ENCODE measurements around the gene SYT17. TPM values are rescaled to one million over a fixed set of nuclear protein-coding genes. Genes with fewer than 3 reads are reported as not detected.
A peak's percentile ranks its signal among the peaks of the same experiment; 100 is the strongest.

SYT17 gene
- 10 to 100 TPM in 1 of 4 donors, 1 to 10 TPM in 3; 1.3 to 11.4 (median 9.7) TPM for polyA plus RNA-seq (ENCODE audit: insufficient read length in 4 of 4)

DNA sequence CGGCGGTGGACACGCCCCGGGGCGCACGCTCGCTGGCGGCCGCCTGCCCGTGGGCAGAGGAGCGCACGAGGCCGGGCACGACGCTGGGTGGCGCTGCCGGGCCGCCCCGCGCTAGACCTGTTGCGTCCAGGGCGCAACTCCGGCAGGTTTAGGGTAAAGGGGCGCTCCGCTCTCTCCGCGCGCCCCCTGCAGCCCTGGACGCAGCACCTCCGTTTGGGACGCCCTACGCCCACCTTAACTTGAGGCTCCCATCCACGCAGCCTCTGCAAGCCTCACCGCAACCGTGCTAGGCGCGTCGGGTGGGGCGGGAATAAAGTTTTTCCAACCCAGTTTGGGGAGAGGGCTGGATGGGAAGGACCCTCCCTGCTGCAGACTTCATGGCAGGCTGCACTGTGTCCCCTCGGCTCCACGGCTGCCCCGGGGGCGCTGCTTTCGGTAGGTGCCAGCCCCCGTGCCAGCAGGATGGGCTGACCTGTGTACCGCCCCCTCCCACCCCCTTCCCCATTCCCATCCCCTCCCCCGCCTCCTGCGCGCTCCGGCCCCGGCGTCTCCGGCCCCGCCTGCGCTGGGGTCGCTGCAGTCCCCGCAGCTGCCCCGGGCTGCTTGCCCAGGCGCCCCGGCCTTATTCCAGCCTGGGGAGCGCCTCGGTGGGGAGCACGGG is at the start of gene SYT17:
TSS of gene SYT17 (plus strand) at position 531 of the 661 bp plus-strand sequence. CDS start 407 bp downstream, outside the sequence.
- peak in 2 of 4 donors; percentile 48 to 57 for DNase-seq (ENCODE audit: low read depth in 4 of 4, low spot score in 3 of 4)

GRCh38 chr16:19118938-19119431 is 49.1 kb upstream of the SYT17 start:
- no peak for DNase-seq (ENCODE audit: low read depth in 4 of 4, low spot score in 3 of 4)

DNA sequence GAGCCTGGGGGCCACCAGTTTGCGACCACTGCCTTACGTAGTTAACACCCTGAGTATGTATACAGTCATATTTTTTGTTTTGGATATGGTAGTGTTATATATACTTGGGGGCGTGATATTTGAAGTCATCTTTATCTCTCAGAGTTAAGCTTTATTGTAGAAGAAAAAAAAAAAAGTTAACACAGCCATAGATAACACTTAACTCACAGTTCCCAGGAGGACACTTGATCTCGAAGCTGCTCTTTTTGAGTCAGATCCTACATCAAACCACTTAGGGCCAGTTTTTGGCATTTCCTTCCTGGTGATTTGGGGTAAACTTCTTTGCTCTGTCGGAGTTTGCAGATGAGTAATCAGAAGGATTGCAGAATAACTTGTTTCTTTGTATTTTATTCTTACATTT is 48.5 kb upstream of the SYT17 start:
- no peak for DNase-seq (ENCODE audit: low read depth in 4 of 4, low spot score in 3 of 4)

GRCh38 chr16:19123535-19124178 is 44.4 kb upstream of the SYT17 start:
- no peak for DNase-seq (ENCODE audit: low read depth in 4 of 4, low spot score in 3 of 4)

DNA sequence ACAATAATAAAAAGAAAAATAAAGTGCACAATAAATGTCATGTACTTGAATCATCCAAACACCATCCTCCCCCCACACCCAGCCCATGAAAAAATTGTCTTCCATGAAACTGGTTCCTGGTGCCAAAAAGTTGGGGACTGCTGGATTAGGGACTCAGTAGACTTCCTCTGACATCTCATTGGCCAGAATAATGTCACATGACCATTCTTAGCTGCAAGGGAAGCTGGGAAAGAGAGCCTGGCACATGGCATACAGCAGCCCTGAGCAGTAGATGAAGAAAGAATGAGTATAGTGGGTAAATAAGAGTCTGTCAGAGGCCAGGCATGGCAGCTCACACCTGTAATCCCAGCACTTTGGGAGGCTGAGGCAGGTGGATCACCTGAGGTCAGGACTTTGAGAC is 41.7 kb upstream of the SYT17 start:
- DNase-seq (ENCODE audit: low read depth in 4 of 4, low spot score in 3 of 4): no peak

DNA sequence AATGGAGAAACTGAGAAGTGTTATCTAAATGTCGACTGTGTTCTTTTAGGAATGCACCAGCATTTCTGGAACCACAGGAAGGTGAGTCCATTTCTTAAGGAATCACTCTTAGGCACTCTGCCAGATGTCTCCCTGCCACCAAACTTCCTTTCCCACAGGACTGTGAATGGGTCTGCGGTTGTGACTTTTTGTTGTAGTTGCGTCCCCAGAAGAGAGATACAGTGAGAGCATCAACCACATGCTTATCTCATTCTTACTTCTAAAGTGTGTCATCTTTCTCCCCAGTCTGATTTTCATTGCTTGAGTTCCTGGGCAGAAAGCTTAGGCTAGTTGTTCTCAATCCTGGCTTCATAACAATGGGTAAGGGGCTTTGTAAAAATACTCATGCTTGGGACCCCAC is 40.8 kb upstream of the SYT17 start:
- DNase-seq (ENCODE audit: low read depth in 4 of 4, low spot score in 3 of 4): no peak

- DNase-seq (ENCODE audit: low read depth in 4 of 4, low spot score in 3 of 4): no peak
Observed at GRCh38 chr16:19127674-19128131, 40.3 kb upstream of the SYT17 start.

DNA sequence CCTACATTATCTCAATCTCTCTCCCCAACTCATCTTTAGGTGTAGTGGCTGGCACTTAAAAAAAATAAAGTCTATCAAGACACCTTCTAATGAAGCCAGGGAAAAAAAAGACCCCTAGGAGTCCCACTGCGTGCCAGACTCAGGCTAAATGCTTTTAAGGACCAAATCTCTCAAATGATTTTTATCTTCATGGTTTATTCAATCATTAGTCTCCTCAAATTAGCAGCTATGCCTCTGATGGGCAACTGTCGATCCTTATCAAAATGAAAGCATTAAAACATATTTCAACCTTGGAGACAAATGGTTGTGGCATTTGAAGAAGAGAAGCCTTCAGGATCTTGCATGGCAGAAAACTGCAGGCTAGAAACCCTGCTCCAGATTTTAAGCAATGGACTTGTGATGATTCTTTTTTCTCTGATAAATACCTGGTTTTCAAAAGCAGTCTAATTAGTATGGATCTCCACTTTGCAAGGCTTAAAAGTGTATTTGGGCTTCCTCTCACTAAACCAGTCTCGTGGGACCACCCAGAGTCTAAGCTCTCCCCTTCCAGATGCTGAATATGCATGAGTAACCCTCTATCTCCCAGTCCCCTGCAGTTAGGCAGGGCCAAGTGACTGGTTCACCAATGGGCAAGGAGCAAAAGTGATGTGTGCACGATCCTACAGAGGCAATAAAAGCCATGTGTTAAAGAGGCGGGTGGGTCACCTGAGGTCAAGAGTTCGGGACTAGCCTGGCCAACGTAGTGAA is 39.4 kb upstream of the SYT17 start:
- DNase-seq (ENCODE audit: low read depth in 4 of 4, low spot score in 3 of 4): no peak

- DNase-seq (ENCODE audit: low read depth in 4 of 4, low spot score in 3 of 4): no peak
Observed at GRCh38 chr16:19130385-19130784, 37.7 kb upstream of the SYT17 start.

DNA sequence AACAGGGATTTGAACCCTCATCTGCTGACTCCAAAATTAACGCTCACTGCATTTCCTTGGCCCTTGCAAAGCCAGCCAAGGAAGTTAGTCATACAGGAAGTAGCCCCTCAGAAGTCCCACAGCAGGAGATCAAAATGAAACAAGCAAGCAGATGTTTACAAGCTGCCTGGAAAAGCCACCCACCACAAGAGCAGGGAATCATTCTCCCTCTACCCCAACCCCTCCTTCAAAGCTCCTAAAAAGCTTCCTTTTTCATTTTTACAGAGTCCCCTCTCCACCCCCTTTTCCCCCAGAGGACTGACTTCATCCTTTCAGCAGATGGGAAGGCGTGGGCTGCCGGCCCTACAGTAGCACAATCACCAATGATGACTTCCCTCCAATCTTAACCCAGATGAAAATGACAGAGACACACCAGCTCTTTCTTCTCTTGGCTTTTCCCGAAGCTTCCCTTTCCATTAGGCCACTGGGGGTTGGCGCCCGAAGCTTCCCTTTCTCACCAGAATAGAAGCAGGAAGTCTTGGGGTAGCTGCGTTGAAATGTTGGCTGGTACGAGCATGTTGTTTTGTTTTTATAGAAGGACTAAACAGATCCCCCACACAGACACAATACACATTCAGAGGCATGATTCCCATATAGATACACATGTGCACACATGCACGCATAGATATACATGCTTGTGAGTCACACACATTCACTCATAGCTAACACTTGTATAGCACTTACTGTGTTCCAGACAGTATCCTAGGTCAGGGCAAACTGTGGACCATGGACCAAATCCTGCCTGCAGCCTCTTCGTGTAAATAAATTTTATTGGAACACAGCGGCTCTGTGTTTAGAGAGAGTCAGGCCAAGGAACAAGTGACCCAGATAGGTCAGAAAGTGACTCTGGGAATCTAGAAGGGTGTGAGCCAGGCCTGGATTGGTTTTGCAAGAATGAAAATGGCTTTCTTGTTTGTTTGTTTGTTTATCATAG is 36.9 kb upstream of the SYT17 start:
- no peak for DNase-seq (ENCODE audit: low read depth in 4 of 4, low spot score in 3 of 4)

DNA sequence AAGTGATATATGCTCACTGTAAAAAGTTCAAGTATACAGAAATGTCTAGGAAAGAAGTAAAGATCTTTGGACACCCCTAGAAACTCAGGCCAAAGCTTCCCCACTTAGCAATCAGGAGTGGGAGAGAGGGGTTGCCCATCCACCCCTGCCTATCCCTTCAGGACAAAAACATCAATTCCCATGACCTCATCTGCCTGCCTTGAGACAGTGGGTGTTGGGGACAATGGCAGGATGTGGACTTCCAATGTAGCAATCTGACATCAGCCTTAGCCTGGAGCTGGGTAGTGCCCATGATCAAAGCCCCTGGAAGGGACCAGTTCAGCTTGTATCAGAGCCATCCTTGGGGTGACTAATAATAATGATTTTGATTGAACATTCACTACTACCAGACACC is 36.2 kb upstream of the SYT17 start:
- DNase-seq (ENCODE audit: low read depth in 4 of 4, low spot score in 3 of 4): no peak

- DNase-seq (ENCODE audit: low read depth in 4 of 4, low spot score in 3 of 4): no peak
Observed at GRCh38 chr16:19132255-19132654, 35.8 kb upstream of the SYT17 start.

- no peak for DNase-seq (ENCODE audit: low read depth in 4 of 4, low spot score in 3 of 4)
Observed at GRCh38 chr16:19132898-19133297, 35.1 kb upstream of the SYT17 start.

DNA sequence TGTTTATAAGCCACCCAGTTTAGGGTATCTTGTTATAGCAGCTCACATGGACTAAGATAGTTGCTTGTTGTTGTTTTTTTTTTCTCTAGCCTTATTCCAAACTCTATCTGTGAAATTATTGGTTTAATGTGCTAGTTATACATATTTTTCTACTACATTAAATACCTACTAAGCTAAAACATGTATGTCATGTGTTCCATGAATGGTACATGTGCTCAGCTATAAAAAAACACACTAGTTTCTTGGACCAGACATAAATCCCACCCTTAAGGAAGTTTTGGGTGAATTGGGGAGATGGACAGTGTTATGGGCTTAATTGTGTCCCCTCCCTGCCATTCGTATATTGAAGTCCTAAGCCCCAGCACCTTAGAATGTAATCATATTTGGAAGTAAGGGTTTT is 34.4 kb upstream of the SYT17 start:
- DNase-seq (ENCODE audit: low read depth in 4 of 4, low spot score in 3 of 4): no peak

DNA sequence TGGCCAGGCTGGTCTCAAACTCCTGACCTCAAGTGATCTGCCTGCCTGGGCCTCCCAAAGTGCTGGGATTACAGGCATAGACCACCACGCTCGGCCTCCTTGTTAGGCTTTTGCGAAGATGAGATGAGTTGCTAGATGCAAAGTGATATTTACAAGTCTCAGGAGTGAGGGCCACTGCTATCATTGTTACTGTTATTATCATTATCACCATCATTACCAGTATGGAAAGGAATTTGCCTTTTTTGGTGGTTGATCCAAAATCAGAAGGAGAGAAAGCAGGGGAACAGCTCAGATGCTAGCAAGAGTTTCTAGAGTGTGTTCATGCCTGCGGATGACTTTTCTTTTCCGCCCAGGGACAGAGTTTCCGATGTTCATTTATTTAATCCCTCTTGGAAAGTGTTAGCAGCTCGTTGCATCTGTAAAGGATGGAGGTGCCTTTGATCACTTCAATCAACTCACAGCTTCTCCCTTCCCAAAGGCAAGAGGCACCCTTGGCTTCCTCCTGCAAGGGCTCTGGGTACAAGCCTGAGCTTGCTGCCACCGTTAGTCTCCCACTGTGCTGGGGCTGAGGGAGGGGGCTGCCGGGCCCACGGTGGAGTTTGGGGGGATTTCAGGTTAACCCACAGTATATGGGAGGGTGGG is 32.7 kb upstream of the SYT17 start:
- no peak for DNase-seq (ENCODE audit: low read depth in 4 of 4, low spot score in 3 of 4)

- DNase-seq (ENCODE audit: low read depth in 4 of 4, low spot score in 3 of 4): no peak
Observed at GRCh38 chr16:19135896-19136438, 32.1 kb upstream of the SYT17 start.

DNA sequence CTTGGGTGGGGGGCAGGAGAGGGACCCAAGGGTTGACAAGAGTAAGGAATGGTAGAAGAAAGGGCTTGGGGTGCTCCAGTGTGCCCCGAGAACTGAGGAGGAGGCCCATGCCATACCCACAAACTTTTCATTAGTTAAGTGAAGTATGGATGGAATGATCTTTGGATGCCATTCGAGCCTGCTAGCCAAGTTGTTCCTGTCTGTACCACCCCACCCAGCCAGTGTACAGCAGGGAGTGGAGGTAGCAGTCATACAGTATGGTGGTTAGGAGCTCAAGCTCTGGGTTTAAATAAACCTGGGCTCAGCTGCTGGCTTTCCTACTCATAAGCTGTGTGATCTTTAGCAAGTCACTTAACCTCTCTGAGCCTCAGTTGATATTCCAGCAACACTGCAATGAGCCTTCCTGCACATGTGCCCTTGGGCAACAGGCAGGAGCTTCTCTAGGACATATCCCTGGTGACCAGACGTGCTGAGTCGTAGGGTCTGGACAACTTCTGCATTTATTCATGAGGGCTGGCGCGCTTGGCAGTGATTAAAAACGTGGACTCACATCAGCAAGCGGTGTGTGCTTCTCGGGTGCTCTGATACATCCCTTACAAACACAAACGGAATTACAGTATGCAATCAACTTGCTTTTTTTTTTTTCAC is 31.4 kb upstream of the SYT17 start:
- DNase-seq (ENCODE audit: low read depth in 4 of 4, low spot score in 3 of 4): no peak

- DNase-seq (ENCODE audit: low read depth in 4 of 4, low spot score in 3 of 4): no peak
Observed at GRCh38 chr16:19137201-19138128, 30.6 kb upstream of the SYT17 start.
